AG08395 (cell line): ENCODE measurements around the gene PTBP3.
"Not testable (repeated sequence)": the region's sequence is repeated elsewhere in the genome, so short reads cannot be mapped to it uniquely, and the experiment has no call there.

Experiments
- DNase-seq: peaks from one replicate; pipeline ENCODE4 v3.0.0; 2012; ENCODE audit warnings: mixed read lengths, low spot score

The PTBP3 gene

DNA sequence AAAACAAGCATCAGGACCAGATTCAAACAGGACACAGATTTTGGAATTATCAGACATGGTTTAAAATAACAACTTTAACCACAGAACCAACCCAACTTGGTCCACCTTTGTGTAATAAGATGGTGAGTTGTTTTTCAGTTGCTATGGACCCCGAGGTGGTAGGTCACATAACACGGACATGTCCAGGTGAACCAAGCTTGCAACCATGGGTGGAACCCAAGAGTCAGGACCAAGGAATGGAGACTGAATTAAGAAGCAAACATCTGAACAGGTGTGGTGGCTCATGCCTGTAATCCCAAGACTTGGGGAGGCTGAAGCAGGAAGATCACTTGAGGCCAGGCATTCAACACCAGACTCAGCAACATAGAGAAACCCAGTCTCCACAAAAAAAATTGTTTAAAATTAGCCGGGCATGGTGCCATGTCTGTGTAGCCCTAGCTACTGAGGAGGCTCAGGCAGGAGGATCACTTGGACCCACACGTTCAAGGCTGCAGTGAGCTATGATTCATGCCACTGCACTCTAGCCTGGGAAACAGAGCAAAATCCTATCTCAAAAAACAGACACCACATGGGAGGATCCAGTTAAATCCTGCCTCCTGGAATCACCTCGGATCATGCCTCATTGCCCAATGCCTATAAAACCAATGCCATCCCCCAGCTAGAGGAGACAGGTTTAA lies 10.6 kb downstream of the PTBP3 start:
- no peak for DNase-seq

DNA sequence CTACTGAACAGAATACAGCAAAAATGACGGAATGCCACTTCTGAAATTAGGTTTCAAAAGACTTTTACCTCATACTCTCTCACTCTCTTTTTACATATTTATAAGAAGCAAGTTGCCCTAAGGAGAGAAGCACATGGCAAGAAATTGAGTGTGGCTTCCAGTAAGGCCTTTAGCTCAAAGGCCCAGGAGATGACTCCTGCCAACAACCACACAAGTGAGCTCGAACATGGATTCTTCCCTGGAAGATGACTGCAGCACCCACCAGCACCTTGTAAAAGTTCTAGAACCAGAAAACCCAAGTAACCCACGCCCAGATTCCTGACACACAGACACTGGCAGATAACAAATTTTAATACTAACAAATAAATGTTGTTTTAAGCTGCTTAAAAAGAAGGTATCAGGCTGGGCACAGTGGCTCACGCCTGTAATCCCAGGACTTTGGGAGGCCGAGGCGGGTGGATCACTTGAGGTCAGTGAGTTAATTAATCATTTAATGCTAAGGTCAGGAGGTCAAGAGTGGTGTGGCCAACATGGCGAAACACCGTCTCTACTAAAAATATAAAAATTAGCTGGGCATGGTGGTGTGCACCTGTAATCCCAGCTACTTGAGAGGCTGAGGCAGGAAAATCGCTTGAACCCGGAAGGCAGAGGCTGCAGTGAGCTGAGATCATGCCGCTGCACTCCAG lies 17.0 kb downstream of the PTBP3 start:
- no peak for DNase-seq

DNA sequence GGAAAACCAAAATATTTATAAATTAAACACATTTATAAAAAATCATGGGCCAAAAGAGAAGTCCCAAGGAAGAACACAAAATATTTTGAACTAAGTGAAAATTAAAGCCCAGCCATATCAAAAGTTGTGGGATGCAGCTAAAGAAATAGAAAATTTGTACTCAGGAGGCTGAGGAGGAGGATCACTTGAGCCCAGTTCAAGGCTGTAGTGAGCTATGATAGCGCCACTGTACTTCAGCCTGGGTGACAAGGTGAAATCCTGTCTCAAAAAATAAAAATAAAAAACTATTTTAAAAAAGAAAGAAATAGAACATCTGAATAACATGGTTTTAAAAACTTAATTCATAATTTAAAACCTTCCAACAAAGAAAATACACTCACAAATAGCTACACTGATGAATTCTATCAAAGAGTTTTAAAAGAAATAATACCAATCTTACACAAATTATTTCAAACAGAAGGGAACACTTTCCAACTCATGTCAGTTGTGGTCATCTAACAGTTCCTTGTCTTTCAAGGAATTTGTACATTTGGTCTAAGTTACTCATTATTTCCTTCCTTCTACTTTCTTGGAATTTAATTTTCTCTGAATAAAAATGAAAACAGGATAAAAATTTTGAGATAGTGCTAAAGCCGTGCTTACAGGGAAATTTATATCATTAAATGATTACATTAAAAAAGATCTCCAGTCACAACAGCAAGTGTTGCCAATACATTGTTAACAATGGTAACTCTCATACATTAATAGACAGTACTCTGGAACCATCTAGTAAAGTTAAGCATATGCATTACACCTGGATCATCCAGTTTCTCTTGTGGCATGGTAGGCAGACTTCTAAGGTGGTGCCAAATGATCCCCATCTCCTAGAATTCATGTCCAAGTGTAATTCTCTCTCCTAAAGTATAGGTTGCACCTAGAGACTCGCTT lies 17.8 kb downstream of the PTBP3 start:
- no peak for DNase-seq

- DNase-seq = no peak
These were observed 21.3 kb downstream of the PTBP3 start for GRCh38 chr9:112312139-112312538.

- no peak for DNase-seq
These were observed 21.9 kb downstream of the PTBP3 start for GRCh38 chr9:112311497-112311896.

GRCh38 chr9:112310826-112311225 lies 22.6 kb downstream of the PTBP3 start:
- no peak for DNase-seq

DNA sequence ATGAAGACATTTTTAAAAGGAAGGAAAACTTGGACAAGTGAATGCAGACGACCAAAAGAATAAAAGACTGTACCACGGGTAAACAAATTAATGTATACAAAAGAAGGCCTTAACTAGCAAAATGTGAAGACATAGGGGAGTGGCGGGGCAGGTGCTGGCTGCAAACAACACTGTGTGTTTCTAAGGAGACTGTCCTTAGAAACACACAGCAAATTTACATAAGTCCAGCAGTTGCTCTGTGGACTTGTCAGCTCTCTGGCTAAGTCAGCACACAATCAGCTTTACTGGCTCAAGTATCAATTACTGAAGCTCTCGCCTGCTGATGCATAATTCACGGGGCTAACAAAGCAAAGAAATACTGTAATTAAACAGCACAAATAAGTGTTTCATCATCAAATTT lies 24.8 kb downstream of the PTBP3 start:
- no peak for DNase-seq

- no peak for DNase-seq
These were observed 32.0 kb downstream of the PTBP3 start for GRCh38 chr9:112301420-112301819.

- DNase-seq = peak; percentile 26
These were observed 33.9 kb downstream of the PTBP3 start for GRCh38 chr9:112299514-112299913.

DNA sequence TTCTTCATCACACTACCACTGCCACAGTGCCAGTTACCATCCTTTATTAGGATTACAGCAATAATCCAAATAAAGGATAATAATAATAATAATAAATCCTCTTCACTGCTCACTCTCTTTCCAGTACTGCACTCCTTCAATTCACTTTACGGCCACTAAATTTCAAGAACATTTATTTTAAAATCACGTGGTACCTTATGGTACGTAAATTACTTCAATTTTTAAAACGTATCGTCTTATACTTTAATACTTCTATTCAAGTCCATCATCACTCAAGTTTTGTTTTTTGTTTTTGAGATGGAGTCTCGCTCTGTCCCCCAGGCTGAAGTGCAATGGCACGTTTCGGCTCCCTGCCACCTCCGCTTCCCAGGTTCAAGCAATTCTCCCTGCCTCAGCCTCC lies 36.5 kb downstream of the PTBP3 start:
- DNase-seq = no peak

DNA sequence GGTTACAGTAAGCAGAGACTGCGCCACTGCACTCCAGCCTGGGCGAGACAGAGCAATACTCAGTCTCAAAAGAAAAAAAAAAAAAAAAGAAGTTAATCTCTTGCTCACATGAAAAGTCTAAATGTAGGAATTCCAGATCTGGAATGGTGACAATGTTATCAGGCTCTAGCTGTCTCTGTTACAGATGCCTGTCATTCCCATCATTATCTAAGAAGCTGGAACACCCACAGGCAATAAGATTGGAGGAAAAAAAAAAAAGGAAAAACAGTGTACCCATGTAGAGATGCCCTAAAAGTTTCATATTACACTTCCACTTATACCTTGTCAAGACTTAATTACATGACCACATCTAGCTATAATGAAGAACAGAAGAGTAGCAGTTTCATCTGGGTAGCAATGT lies 38.2 kb downstream of the PTBP3 start:
- no peak for DNase-seq

- DNase-seq = no peak
These were observed 45.4 kb downstream of the PTBP3 start for GRCh38 chr9:112288029-112288428.

DNA sequence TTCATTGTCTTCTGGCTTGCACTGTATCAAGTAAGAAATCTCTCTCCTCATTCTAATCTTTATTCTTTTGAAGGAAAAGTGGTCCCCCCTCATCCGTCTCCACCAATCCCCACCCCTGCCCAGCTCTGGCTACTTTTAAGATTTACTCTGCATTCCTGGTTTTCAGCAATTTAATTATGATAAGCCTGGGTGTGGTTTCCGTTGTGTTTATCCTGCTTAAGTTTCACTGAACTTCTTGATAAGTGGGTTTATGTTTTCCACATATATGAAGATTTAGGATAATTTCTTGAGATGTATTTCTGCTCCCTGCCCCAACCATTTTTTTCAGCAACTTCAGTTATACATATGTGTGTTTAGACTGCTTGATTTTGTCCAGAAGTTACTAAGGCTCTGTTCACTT lies 46.5 kb downstream of the PTBP3 start:
- DNase-seq = no peak

DNA sequence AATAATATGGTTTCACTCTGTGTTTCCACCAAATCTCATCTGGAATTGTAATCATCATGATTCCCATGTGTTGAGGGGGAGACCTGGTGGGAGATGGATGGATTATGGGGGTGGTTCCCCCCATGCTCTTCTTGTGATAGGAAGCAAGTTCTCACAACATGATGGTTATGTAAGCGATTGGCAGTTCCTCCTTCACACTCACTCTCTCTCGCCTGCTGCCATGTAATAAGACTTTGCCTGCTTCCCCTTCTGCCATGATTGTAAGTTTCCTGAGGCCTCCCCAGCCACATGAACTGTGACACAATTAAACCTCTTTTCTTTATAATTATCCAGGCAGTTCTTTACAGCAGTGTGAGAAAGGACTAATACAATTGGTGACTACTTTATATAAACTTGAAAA lies 48.4 kb downstream of the PTBP3 start:
- DNase-seq = no peak

GRCh38 chr9:112283582-112284253 lies 49.7 kb downstream of the PTBP3 start:
- DNase-seq = no peak

GRCh38 chr9:112282841-112283240 lies 50.6 kb downstream of the PTBP3 start:
- DNase-seq = not testable (repeated sequence)

DNA sequence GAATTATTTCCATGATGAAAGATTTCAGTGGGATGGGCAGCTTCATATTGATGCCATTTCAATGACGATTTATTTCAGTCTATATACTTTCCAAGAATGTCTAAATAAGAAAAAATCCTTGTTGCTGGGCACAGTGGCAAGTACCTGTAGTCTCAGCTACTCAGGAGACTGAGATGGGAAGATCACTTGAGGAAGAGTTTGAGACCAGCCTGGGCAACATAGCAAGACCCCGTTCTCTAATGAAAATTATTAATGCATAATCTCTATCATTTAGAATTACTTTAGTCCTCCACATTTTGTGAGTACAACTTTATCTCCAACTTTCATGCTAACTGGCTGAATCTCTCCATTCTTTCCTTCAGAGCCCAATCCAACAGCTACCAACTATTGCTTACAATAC lies 52.5 kb downstream of the PTBP3 start:
- DNase-seq = no peak

GRCh38 chr9:112279501-112279900 lies 53.9 kb downstream of the PTBP3 start:
- no peak for DNase-seq

DNA sequence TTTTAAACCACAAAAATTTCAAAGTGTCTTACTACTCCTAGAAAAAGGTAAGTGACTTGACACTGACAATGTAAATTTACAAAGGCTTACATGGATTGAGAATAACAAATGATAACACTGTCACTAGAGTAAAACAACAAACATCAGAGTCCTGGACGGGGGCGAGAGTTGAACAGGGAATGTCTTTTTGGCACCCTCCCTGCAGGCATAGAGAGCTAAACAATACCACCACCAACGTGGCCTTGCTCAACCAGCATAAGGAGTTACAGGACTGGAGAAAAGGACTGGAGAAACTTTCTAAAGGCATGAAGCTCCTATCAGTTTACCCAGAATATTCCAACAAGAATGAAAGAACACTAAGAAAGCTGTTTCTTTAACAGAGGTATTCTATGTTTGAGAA lies 55.3 kb downstream of the PTBP3 start:
- DNase-seq = no peak

DNA sequence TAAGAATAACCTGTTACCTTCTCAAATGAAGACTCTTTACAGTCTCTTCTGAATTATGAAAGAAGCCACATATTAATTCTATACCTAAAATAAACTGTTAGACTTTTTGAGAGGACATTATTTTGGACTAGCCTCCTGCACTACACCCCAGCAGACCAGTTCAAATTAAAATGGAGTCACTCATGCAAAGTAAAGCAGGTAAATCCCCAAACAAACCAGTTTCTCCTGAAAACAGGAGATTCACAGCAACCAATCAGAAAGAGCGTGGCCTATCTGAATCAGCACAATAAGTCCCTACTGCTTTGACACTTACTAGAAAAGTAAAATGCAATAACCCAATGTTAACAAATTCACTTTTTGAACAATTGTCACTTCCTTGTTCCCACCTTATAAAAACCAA lies 58.8 kb downstream of the PTBP3 start:
- no peak for DNase-seq

- DNase-seq = no peak
These were observed 59.5 kb downstream of the PTBP3 start for GRCh38 chr9:112273876-112274275.

GRCh38 chr9:112271466-112272098 lies 61.8 kb downstream of the PTBP3 start:
- no peak for DNase-seq
